GM19397 (cell line): ENCODE data around the gene ITPRID1.

Experiments used
- ATAC-seq: cut with Tn5 transposase; IDR thresholded peaks from one replicate; pipeline ENCODE4 v1.9.1; 2021; ENCODE audit warnings: mild to moderate bottlenecking, moderate library complexity; ENCODE audit not compliant: unreplicated experiment

The ITPRID1 gene

DNA sequence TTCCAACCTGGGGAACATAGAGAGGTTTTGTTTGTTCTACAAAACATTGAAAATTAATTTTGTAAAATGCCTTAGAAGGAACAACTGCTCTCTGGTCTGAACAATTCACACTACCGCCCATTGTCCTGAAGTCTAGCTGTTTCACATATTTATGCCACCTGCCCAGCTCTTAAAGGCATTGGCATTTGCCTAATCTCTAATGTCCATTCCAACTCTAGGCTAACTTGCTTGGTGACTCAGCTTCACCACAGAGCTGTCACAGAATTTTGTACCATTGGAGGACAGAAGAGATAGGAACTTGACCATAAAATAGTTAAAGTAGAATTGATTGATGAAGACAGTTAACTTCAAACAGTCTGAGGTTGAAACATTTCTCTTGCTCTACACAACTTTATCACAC lies 119.6 kb downstream of the ITPRID1 start:
- ATAC-seq, result no peak

DNA sequence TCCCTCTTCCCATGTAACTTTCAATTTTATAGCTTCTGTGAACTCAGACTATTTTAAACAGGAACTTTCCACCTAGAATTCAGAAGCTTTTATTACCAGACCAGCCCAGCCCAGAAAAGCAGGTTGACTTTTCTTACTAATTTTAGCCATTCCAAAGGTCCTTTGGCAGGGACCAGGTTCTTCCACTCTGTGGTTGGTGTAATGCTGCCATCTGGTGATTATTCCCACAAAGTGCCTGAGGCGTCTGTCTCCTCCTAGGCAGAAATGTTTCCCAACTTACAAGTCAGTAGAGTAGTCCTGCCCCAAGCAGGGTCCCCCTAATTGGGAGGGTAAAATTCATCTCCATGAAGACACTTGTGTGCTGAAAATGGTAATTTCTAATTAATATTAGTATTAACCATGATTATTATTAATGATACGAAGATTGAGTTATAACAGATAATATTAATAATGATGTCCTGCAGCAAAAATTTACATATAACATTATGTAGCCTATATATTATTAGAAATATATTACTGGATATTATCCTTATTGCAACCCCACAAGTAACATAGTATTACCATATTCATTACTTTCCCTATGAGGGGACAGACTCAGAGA lies 120.1 kb downstream of the ITPRID1 start:
- no peak for ATAC-seq

DNA sequence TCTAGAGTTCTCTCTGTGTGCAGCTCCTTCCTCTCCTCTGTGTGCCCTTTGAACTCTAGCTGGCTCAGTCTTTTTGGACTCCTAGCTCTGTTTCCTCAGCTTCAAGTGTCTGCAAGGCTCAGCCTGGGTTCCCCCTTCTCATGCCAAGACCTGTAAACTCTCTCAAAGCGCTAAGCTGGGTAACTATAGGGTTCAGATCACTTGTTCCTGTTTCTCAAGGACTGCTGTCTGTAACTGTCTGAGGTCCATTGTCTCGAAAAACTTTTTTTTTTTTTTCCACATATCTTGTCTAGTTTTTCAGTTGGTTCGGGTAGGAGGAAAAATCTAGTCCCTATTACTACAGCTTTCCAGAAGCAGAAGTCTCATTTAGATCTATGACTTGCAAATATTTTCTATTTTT lies 126.5 kb downstream of the ITPRID1 start:
- no peak for ATAC-seq

DNA sequence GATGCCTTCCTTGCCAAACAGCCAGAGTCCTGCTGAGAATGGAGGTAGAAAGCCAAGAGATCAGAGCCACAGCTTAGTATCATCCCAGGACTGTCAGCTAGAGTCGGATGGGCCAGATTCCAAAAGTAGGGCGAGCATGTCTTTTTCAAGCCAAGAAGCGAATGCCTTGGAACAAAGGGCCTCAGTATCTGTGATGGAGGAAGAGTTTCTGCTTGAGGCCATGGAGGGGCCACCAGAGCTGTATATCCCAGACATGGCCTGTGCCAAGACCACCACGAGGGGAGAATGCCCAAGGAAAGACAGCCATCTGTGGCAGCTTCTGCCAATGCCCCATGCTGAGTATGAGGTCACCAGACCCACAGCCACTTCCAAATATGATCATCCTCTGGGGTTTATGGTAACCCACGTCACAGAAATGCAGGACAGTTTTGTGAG lies 128.8 kb downstream of the ITPRID1 start:
- no peak for ATAC-seq

DNA sequence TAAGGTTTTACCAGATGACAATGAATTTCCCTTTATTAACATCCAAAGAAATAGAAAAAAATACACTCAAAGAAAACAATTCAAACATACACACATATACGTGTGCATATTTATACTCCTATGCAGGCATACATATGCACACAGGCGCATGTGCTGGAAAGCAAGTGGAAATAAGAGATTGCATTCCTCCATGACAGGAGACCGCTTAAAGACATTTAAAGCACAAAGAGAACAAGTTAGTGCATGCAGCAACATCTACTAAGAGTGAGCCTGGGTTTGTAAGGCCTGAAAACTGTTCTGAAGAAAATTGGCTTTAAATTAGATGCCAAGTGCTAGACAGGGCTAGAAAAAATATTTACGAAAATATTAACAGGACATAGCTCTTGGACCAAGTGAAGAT lies 133.1 kb downstream of the ITPRID1 start:
- ATAC-seq, result no peak

DNA sequence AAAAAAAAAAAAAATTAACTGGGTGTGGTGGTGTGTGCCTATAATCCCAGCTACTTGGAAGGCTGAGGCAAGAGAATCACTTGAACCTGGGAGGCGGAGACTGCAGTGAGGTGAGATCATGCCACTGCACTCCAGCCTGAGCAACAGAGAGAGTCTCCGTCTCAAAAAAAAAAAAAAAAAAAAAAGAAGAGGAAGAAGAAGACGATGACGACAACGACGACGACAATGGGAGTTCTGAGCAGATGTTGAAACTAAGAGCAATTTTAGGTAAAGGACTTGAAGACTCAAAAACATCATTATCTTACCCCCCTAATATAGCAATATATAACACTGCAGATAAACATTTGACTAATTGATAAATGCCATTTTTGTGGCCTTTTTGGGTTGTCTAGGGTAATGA lies 133.6 kb downstream of the ITPRID1 start:
- no peak for ATAC-seq

DNA sequence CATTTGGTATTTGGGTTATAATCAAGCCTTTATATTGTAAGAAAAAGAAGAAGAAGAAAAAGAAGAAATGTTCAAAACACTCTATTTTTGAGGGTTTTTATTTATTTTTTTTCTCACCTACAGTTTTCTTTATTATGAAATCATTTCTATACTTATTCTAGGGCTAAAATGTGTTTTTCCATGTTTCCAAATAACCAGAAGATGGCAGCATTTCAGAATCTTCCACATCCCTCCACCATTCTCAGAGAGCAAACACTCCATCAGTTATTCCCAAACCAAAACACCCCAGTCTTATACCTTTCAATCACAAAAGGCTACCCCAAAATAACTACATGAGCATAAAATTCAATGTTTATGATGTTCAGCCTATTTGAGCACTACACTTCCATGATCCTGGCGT lies 134.4 kb downstream of the ITPRID1 start:
- ATAC-seq, result no peak

DNA sequence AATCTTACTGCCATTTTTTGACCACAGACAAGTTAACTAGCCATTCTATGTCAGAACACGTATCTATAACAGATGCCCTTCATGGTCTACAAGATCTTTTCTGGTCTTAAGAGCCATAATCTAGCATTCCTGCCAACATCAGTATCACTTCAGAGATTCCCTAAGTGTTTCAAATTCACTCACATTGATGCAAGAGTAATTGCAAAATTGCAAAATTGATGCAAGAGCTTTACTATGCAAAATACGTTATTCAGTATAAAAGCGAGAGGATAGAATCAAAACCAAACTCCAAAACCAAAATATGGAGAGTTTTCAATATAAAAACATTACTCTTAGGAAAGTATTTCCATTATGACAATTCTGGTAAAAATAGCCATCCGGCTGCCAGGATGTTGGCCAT lies 135.0 kb downstream of the ITPRID1 start:
- no peak for ATAC-seq

DNA sequence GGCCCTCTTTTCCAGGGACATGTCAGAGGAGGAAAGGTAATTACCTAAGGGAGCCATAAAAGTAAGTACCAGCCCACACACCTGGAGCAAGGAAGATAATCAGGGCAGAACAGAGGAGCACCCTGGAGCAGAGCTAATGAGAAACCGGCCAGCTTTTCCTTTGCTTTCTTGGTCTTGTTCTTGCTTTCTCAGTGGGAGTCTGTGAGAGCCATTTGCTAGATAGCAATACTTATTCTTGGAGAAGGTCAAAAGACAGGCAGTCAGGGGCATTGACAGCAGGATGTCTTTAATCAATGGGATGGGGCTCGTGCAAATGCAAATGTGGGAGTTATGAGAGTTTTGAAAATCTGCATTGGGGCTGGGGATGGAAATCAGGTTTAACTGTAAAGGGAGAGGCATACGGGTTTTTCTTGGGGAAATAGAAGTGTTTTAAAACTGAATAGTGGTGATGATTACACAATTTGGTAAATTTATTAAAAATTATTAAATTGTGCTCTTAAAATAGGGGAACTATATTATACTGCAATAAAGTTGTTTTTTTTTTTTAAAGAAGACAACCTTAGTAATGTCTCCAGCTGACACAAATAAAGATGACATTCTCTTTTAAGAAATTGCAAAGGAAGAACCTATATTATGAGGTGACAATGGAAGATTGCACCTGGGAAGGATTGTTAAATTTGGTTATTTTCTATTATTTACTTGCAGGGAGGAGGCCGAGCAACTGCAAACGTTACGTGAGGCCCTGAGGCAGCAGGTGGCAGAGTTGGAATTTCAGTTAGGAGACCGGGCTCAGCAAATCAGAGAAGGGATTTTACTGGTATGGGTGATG lies 137.6 kb downstream of the ITPRID1 start:
- no peak for ATAC-seq

DNA sequence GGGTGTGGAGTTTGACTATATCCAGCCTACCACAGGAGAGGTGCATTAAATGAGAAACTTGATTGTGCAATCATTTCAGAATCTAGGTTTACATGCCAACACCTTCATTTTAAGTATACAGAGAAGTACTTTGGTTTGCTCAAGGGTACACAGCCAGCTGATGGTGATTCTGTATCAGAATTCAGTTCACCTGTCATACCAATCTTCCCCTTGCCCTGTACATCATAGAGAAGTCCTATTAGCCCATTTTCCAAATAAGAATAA lies 138.1 kb downstream of the ITPRID1 start:
- no peak for ATAC-seq

DNA sequence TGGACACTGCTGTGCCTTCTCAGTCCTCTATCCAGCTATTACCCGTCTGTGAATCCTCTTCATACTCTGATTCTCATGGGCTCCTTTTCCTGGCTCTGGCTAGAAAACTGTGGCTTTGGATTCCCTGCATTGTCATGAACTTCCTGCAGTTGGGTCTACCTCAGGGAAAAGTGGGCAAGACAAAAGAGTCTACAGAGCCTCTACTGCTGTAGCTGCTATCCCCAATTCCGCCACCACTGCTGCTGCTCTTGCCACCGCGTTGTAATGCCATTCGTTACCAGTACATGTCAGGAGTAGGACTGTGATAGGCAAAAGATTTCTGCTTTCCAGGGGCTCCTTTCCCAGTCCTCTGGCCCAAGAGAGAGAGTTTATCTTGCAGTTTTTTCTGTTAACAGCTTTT lies 149.2 kb downstream of the ITPRID1 start:
- ATAC-seq, result no peak

DNA sequence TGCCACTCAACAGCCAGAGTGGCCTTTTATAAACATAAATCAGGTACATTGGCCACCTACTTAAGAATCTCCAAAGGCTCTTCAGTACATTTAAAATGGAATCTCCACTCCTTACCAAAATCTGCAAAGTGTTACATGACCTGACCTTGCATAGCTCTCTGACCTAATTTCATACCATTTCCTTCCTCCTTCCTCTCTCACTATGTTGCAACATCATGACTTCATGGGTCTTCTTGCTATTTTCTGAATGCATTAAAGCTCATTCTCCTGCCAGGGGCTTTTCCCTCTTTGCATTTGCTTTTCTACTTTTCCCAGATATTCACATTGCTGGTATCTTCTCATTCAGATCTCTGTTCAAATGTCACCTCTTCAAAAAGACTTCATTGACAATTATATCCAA lies 151.0 kb downstream of the ITPRID1 start:
- no peak for ATAC-seq

DNA sequence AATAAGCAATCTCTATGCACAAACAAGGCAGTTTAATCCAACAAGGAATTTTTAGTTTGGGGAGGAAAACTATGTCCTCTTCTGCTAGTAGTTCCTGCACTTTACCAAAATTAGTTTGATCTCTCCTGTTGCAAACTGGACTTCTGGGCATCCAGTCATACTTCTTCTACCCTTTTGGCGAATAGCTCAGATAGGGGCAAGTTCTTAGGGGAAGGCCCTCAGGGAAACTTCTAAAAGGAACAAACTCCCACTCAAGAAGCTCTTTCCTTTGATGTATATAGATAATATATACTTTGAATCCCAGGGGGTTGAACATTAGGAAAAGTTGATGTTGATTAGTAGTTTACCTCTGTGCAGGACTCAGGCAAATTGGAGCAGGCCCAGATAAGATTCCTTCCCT lies 151.7 kb downstream of the ITPRID1 start:
- no peak for ATAC-seq

DNA sequence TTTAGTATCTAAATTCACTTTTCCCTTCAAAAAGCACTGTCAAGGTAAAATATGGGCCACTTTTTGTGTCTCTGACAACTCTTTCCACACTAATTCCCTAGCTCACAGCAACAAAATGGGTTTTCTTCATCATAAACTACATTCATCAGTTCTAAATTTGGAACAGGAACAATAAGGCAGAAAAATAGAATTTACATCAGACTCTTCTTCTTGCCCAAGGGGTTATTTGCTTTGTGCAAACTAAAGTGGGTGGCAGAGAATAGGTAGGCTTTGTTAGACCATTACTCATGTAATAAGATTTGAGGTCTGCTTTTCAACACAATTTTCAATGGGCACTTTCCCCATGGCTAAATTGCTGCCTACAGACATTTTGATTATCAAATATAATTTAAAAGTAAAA lies 155.6 kb downstream of the ITPRID1 start:
- no peak for ATAC-seq

DNA sequence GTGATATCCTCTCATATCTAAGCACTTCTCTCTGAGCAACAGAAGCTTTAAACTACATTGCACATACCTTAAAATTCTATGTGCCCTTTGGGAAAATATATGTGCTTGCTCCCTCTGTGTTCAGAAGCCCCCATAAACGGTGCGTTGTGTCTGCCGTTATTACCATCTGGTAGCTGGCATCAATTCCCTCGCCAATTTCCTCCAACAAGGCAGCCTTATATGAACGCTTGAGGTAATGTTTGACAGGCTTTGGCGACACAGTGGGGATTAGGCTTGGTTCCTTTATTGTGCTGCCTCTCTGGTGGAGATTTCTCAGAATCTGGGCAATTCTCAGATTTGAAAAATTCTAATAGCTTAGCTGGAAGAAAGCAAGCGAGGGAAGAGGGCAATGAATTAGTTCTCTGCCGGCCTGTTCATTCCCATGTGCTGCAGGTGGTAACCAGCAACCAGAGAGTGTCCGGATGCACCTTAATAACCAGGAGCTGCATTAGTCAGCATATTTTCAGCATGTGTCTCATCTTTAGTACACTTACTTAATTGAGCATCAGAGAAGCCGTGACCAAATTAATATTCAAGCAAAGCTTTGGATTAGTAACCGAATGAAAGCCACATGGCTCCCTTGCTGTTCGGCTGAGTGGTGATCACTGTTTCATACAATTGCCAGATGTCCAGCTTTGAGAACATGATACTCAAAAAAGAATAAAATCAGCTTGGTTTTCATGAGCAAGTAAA lies 165.8 kb downstream of the ITPRID1 start:
- ATAC-seq, result no peak

DNA sequence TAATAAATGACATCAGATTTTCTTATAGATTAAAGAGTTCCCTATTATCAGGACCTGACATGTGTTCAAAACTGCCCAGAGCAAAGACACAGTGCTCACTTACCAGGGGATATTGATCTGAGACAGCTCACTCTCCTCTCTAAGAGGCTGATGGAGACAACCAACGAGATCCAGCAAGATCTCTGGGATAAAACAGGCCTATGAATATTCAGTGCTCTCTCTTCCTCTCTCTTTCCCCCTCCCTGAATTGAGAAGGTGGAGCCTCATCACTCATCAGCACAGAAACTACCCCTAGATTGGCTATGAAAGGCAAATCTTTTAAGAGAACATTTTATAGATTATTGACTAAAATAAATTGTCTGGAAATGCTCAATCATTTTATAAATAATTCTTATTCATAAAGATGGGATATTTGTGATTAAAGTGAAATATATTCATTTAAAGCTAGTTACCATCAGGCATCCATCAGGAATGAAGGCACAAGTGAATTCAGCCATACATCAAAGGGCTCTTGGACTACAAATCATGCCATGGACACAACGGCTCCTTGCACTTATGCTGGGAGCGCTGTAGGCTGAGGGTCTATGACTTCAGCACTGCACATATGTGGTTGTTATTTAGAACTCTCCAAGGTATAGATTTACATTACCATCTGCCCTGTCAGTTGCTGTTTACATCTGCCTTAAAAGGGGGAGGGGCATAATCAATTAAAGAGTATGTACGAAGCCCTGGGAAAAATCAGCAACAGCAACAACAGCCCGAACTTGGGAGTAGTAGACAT lies 169.7 kb downstream of the ITPRID1 start:
- no peak for ATAC-seq

DNA sequence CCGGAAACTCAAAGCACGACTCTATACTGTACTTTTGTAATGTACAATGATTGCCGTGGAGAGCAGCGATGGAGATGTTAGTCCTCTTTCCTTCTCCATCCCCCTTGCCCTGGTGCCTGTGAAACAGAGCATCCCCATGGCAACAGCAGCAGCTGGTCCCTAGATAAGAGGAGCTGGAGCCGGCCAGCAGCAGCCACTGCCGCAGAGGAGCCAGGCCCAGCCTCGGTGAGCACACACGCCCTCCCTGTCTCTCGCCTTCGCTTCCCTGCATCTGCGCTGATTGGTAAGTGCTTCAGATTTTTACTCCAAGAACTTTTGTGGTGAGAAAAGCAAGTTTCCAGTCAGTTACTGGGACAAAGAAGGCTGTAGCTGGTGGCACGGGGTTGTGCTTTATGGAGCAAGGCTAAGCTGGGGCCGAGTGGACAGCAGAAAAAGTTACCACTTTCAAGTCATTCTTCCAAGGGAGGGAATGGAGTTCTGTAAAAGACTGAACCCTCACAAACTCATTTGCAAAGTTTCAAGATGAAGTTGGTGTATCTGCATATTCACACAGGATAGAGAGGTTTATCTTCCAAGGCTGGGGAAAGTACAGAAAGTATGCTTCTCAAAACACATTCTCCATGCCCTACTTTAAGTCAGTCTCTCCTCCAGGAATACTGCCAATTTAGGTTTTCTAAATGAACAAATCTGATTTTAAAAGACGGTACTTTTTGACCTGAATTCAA lies 173.3 kb downstream of the ITPRID1 start, which contains the start of gene PPP1R17:
Gene PPP1R17, plus strand, starts transcription at position 192 of the 725 bp plus-strand sequence. CDS start 5,227 bp downstream, outside the sequence.
- no peak for ATAC-seq

DNA sequence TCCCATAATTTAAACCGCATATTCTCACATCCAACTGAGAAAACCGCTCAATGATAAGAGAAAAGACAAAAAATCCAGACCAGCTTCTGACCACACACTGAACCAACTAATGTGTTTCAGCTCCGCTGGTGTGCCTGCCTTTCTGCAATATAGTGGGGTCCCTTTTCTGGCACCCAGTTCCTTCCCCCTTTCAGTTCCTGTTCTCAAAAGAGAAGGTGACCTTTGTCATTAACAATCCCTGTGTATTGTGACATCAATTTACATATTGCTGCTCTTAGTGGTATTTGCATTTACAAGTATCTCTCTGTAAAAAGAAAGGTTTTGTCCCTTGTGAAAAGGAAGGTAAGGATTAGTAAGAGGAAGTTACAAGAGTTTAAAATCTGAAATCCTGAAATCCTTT lies 174.5 kb downstream of the ITPRID1 start:
- peak; percentile 92 for ATAC-seq

DNA sequence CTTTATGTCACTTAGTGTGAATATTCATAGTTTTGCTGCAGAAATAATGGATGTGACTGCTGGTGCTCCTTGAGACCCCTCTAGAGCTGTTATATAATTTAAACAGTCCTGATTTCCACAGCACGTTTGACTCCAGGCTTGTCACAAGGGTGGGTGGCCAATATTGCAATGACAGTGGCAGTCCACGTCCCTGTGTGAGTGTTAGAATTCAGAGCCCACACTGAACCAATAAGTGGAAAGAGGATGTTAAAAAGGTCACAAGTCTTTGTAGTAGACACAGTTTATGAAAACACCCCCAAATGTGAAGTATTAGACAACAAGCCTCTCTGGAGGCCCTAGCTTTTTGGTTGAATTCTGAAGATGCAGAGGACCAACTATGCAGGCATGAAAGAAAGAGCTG lies 175.1 kb downstream of the ITPRID1 start:
- ATAC-seq, result no peak

DNA sequence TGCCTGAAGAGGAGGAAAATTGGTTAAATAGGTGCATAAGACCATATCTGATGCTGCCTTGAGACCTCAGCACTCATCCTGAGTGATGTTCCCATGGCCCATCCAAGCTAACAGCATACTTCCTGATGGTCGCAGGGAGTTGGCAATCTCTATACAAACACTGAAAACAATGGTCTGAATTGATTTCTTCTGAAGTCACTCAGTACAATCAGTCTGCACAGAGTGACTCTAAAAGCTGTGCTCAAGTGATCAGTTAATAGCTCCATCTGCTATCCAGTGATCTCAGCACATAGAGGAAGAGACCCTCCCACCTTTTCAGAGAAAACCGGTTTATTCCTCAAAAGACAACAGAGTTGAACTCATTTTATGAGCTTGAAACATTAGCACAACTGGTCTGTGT lies 177.0 kb downstream of the ITPRID1 start:
- ATAC-seq, result no peak

DNA sequence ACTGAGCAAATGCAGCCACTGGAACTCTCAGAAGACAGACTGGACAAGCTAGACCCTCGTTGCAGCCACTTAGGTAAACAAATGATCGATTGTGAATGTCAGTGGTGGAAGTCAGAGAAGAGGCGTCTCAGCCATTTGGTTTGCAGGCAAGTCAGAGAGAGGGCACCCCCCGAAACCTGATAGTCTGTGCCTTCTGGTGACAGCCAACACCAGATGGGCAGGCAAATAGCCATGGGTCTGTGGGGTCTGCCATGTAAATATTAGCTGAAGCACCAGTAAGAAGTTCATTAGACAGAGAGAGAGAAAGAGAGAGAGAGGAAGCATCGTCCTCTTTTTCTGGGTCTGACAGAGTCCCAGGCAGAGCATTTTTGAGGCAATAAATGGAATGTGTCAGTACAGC lies 178.6 kb downstream of the ITPRID1 start:
- no peak for ATAC-seq
